Erythroblast (primary cell): ENCODE data around the gene TBC1D9B.

Experiments used
- GATA1 ChIP-seq: IDR thresholded peaks from 2 replicates; pipeline ENCODE4 v1.6.1; 2011; ENCODE audit warnings: low read depth, mild to moderate bottlenecking, control low read depth, low read length, moderate library complexity
- POLR2A ChIP-seq: IDR thresholded peaks from 2 replicates; pipeline ENCODE4 v1.6.1; 2011; ENCODE audit warnings: mild to moderate bottlenecking, low read length

GRCh38 chr5:179864686-179865085 lies 43.0 kb downstream of the TBC1D9B start:
- TF ChIP-seq POLR2A (no peak), GATA1 (no peak)
